GM12892 (cell line): Measurements from ENCODE around the gene GRIN1.

ENCODE experiments used
- DNase-seq: peaks from one replicate; pipeline ENCODE4 v3.0.0; 2011; ENCODE audit not compliant: insufficient read length
- FAIRE-seq: peaks from 2 replicates; lab custom pipeline; 2011; peaks lifted over from hg19 to GRCh38; lab: Jason Lieb, UNC
- POLR2A ChIP-seq: IDR thresholded peaks from 2 replicates; pipeline ENCODE4 v1.6.1; 2011; ENCODE audit warnings: low read depth, low read length, control low read depth
- POLR2AphosphoS5 ChIP-seq: IDR thresholded peaks from 2 replicates; pipeline ENCODE4 v1.6.1; 2011; ENCODE audit warnings: low read depth, low read length, control low read depth
- TAF1 ChIP-seq: IDR thresholded peaks from 2 replicates; pipeline ENCODE4 v1.6.1; 2011; ENCODE audit warnings: low read depth, mild to moderate bottlenecking, control low read depth, low read length, borderline replicate concordance

The GRIN1 gene

DNA sequence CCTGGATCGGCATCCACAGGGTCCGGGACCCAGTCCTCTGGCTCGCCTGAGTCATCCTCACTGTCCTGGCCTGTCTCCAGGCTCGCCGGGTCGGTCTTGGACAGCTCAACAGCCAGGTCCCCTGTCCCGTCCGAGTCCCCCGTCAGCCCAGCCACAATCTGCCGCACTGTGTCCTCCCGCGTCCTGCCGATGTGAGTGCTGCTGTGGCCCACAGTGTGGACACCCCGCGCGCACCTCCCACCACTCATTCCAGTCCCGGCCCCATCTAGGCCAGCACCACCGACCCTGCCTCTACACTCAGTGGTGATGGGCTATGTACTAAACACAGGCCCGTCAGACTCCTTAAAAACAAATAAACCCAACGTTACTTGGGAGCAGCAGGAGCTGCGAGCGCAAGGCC lies 42.7 kb downstream of the GRIN1 start:
- TF ChIP-seq POLR2A (no peak), POLR2AphosphoS5 (no peak), TAF1 (no peak)
- no peak for DNase-seq
- FAIRE-seq, result no peak

DNA sequence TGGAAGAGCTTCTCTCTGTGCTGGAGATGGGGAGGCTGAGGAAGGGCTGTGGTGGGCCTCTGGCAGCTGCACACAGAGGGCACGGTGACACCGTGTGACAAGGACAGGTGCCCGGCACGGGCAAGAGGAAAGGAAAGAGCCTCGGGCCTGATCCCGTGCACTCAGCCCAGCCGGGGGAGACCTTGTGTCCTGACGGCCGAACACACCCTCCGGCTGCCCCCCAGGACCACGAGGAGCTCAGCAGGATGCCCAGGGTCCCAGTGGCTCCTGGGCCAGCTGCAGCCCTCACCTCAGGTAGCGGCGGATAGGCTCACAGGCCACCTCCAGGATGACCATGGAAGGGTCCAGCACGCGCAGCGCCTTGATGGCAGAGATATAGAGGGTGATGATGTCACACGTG lies 43.9 kb downstream of the GRIN1 start:
- TF ChIP-seq TAF1 (no peak), POLR2AphosphoS5 (no peak), POLR2A (no peak)
- DNase-seq (no peak), FAIRE-seq (no peak)

DNA sequence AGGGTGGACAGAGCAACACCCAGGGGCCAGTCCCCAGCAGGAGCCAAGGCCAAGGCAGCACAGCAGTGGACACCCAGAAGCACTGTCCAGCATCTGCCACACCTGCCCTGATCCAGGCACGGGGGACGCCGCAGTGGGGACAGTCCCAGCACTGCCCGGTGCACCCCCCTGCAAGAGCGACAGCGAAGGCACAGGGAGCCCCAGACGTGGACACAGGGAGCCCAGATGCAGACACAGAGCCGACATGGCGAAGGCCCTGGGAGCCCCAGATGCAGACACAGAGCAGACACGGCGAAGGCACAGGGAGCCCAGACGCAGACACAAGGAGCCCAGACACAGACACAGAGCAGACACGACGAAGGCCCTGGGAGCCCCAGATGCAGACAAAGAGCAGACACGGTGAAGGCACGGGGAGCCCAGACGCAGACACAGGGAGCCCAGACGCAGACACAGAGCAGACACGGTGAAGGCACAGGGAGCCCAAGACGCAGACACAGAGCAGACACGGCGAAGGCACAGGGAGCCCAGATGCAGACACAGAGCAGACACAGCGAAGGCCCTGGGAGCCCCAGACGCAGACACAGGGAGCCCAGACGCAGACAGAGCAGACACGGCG lies 45.1 kb downstream of the GRIN1 start:
- FAIRE-seq (no peak), DNase-seq (no peak)
- TF ChIP-seq POLR2AphosphoS5 (no peak), TAF1 (no peak), POLR2A (no peak)

DNA sequence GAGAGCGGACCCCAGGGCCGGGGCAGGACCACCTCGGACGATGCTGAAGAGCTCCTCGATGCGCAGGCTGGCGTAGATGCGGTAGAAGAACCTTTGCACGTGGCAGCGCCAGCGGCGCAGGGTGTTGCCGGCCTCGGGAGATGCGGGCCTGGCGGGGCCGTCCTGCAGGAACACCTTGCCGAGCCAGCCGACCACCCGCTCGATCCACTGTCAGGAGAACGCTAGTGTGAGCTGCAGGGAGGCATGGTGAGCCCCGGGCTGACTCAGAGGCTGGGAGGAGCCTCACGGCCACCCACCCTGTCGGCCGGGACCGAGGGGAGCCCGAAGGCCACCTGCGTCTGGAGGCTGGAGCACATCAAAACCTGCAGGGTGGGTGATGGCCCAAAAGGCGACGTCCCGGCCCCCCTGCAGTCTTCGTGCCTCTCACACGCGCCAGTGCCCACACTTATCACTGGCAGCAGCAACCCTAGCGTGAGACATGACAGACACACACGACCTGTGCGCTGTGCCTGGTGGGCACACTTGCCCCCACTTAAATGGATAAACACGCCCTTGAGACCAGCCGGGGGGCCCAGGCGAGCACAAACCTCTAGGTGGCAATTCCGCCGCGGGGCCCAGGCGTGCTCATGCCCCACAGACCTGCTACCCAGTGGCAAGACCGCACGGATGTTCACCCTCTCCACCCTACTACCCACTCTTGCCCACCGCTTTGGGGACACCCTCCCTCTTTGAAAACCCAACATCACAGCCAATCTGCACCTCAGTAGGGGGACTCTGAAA lies 46.1 kb downstream of the GRIN1 start:
- no peak for DNase-seq
- FAIRE-seq, result no peak
- no peak for TF ChIP-seq POLR2AphosphoS5
- no peak for TF ChIP-seq POLR2A
- no peak for TF ChIP-seq TAF1

DNA sequence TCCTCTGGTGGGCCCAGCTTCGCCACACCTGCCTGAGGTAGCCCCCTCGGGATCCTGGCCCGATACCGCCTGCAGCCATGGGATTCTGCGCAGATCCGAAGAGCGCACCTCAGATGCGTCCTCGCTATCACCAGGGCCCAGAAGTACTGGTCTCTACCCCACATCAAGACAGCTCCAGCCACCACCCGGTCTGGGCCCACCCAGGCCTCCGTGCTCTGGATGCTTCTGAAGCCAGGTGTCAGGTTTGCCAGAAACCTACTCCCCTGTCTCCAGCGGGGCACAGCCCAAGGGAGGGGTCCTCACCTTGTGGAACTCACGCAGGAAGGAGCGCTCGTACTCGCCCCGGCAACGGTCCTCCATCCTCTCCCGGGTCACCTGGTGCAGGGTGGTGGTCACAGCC lies 47.0 kb downstream of the GRIN1 start:
- TF ChIP-seq POLR2AphosphoS5, result no peak
- no peak for TF ChIP-seq POLR2A
- TF ChIP-seq TAF1, result no peak
- no peak for FAIRE-seq

DNA sequence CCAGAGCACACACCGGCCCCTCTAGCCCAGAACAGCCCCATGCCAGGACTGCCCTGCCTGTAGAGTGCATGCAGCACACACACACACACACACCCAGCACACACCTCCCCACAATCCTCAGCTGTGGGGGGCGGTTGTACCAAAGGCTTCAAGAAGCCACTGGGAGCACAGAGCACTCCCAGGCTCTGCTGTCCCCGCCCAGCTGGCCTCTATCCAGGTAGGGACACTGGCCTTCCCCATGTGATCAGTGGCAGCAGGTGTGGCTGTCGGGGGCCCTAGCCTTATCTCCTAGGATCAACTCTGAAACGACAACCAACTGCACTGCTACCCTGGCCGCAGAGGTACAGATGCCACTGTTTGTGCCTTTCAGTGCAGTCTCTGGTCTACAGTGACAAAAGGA lies 47.4 kb downstream of the GRIN1 start:
- DNase-seq (no peak), FAIRE-seq (no peak)
- TF ChIP-seq POLR2A (no peak), TAF1 (no peak), POLR2AphosphoS5 (no peak)

More for the DNA sequence above, 47.0 kb downstream of the GRIN1 start:
- DNase-seq, result no peak

DNA sequence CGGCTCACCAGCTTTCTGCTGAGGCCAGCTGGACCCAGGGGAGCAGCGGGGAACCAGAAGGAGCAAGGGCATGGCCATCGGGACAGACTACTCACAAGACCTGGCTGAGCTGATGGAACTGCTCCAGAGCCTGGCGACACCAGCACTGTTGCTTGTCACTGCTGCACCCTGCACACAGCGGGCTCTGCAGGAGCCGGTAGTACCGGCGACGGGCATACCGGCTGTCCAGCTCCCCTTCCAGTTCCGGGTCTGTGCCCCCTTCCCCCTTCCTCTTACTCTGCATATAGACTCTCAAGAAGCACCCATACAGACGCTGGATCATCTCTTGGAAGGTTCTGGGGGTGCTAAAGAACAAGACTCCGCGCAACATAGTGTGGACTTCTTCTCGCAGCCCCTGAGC lies 48.4 kb downstream of the GRIN1 start:
- TF ChIP-seq POLR2AphosphoS5 (no peak), POLR2A (no peak), TAF1 (no peak)
- peak; percentile 21 for FAIRE-seq
- no peak for DNase-seq

DNA sequence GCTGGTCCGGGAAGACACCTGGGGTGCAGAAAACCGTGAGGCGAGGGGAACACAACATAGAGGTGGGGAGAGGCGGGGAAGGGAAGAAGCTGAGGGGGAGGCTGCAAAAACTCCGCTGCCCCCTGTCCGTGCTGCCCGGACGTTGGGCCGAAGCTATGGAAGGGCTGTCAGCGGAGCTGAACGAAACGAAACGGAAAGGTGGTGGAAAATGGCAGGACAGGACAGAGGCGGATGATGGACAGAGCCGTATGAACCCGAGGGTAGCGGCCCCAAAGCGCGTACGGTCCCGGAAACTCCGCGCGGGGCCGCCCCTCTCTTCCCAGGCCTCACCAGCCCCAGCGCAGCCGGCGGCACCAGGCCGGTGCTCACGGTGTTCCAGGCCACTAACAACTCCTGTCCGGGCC lies 49.1 kb downstream of the GRIN1 start:
- FAIRE-seq (no peak), DNase-seq (no peak)
- TF ChIP-seq POLR2AphosphoS5 (no peak), TAF1 (no peak), POLR2A (no peak)

DNA sequence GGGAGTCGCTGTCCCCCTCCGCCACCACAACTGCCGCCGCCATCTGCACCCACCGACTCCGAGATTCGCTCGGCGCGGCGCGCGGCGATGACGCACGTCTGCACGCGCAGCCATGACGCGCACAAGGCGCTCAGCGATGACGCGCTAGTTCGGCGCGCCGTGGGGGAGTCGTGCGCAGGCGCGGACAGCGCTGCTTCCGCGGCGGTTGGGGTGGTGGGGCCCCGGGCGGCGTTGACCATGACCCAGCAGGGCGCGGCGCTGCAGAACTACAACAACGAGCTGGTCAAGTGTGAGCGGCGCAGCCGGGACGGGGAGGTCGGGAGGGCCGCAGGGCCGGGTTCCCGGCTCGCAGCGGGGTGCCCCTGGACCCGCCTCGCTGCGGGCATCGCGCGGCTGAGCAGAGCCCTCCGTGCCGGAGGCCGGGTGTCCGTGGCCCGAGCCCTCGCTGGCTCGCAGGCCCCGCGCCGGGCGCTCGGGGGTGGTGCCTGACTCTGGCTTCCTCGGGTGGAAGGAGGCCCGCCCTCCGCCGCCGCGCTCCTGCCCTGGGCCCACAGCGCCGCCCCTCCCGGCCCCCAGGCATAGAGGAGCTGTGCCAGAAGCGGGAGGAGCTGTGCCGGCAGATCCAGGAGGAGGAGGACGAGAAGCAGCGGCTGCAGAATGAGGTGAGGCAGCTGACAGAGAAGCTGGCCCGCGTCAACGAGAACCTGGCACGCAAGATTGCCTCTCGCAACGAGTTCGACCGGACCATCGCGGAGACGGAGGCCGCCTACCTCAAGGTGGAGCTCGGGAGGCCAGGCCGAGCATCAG lies 49.7 kb downstream of the GRIN1 start, which contains the start of the genes ANAPC2 and SSNA1:
Gene ANAPC2, minus strand, starts transcription at position 71 of the 807 bp plus-strand sequence. Its CDS starts 28 bp downstream, at position 43.
Gene SSNA1, plus strand, starts transcription at position 187 of the 807 bp plus-strand sequence. Its CDS starts 51 bp downstream, at position 238.
- FAIRE-seq, result peak; percentile 100
- TF ChIP-seq POLR2A (peak; percentile 90), TAF1 (peak; percentile 78), POLR2AphosphoS5 (peak; percentile 80)
- peak; percentile 91 for DNase-seq

DNA sequence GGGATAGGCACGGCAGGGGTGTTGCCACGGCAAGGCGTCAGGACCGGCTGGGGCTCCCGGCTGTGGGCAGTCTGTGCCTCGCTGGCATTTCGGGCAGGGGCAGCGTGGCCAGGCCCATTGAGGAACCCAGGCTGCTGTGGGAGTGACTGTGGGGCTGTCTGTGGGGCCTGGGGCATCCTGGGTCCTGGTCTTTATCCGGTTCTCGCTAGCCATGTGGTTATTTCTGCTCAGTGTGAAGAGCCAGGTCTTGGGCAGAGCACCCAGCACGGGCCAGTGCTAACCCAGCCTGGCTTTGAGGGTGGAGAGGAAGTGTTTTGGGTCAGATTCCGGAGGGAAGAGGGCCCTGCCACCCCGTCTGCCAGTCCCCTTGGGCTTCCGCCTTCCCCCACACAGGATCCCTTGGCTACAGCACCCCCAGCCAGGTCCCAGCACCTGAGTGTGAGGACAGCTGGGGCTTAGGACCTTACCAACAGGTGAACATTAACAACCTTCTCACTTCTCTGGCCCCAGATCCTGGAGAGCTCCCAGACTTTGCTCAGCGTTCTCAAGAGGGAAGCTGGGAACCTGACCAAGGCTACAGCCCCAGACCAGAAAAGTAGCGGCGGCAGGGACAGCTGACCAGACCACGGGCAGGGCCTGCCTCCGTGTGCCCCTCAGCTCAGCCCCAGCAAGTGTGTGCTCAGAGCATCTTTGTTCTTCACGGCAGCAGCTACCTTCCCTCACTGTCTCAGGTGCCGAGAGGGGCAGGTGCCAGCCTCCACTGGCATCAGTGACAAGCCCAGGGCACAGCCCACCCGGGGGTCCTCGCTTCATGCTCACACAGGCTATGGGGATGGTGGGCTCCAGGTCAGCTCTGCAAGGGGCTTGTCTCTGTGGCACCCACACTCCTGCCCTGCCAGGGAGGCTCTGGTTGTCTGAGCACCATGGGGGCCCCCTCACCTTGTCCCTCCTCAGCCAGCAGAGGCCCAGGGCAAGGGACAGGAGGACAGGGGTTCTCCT lies 50.6 kb downstream of the GRIN1 start:
- FAIRE-seq, result no peak
- 0 out of 2 replicates have a peak, but pooled peaks have one; percentile 1 for TF ChIP-seq POLR2A
- no peak for TF ChIP-seq TAF1
- no peak for TF ChIP-seq POLR2AphosphoS5
- DNase-seq, result no peak

DNA sequence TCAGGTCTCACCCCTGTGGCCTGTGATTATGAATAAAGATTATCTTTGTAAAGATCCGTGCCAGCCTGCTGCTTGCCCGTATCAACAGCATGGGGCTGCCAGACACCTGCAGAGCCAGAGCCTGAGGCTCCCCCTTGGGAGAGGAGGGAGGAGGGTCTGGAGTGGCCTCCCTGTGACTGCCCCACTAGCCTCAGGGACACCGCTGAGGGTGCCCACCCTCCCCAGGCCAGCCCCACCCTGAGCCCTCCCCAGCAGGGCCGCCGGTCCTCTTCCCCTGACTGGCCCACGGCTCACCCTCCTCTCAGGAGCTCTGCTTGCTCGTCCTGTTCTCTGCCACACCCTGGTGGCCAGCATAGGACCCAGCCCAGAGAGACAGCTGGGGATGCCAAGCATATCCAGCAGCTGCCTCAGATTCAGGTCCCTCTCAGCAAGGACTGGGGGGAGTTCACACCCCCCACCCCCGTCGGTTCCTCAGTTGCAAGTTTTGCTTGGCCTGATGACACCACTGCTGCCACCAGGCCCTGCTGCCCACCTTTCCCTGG lies 51.4 kb downstream of the GRIN1 start:
- FAIRE-seq (no peak), DNase-seq (no peak)
- TF ChIP-seq POLR2AphosphoS5 (no peak), POLR2A (no peak), TAF1 (no peak)
